ENCODE measurements around the gene CCDC148.
A peak's percentile ranks its signal among the peaks of the same experiment; 100 is the strongest.

CCDC148 gene

DNA sequence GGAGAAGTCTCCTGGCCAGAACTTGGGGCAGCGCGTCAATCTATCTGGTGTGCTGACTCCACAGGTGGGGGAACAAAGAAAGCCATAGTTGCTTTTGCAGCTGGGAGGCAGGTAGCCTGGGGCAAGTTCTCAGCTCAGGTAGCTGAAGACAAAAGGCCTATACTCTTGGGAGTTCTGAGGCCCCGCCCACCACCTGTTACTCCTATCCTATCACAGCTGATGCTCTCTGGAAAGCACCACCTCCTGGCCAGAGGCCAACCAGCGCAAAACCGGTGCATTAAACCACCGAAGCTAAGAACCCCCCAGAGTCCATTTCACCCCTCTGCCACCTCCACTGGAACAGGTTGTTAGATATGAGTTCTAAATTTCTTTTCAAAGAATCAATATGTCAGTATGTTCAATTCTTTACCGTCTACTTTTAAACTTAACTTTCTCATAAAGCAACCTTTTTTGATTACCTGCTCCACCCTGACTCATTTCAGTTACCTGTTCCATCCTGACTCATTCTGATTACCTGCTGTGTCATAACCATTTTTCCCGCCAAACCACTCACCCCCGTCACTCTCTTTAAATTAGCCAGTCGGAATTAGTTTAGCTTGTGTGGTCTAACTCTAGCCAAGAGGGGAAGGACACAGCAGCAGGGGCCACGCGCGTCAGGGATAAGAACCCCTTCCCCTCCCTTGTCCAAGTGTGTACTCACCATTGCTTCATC lies 311.5 kb downstream of the CCDC148 start:
- no peak for DNase-seq

DNA sequence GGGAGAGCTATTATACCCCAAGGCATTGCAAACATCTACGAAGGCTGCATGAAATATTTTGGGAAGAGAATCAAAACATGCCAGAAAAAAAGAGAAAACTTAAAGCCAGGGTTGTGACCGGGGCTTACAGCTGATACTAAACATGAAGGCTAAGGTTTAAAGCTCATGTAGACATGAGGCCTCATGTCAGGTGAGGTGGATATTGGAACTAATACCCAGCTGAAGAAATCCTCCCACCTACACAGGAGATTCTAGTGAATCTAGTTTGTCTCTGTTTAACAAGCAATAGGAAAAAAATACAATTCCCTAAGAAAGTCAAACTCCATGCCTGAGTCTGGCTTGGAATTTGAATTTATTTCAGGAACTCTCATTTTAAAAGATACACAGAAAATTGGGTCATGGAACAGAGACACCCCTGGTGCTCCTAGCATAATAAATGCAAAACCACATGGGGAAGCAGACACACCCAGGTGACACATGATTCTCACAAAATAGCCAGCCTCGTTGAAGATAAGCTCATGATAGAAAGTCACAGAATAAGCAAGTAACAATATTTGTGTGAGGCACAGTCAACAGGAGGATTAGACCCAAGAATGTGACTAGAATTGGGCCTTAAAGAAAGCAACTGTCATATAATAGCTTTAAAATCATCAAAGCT lies 312.7 kb downstream of the CCDC148 start:
- no peak for DNase-seq

DNA sequence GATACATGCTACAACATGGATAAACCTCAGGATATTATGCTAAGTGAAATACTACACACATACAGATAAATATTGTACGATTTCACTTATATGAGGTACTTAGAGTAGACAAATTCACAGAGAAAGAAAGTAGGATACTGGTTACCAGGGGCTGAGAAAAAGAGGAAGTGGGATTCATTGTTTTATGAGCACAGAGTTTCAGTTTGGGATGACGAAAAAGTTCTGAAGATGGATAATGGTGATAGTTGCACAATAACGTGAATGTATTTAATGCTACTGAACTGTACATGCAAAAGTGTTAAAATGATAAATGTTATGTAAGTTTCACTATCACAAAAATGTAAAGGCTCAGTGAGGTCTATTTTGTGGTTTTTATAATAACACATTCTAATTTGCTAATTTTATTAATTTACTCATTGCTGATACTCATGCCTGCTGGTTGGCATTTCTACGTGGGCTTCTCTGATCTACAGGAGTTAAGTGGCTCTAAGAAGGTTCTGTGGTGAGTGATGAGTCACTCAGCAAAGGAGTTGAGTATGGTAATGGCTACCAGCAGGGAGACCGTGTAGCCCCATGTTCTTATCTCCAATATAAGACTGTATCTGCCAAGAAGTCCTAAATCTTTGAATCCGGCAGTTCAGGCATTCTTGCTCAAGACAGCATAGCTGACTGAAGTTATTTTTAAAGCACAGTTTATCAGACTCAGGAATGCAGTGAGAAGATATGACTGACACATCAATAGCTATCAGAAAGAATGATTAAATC lies 313.8 kb downstream of the CCDC148 start:
- peak; percentile 25 for DNase-seq

DNA sequence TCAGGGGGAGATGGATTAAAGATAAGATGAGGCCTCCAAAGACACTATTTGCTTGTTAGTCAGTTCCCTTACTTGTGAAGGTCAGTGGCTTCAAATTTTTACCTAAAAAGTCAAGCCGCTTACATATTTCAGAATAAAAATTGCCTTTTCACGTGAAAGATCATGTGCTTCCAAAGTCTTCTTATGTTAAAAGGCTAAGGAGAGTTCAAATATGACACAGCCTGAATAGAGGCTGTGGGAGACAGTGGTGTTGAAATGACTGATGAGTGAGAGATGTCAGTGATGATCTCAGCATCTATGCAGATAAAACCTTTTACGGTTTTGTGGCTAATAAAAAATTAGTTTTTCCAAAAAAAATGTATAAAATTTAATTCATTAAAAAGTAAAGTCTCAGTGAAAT lies 314.4 kb downstream of the CCDC148 start:
- DNase-seq = peak; percentile 6

DNA sequence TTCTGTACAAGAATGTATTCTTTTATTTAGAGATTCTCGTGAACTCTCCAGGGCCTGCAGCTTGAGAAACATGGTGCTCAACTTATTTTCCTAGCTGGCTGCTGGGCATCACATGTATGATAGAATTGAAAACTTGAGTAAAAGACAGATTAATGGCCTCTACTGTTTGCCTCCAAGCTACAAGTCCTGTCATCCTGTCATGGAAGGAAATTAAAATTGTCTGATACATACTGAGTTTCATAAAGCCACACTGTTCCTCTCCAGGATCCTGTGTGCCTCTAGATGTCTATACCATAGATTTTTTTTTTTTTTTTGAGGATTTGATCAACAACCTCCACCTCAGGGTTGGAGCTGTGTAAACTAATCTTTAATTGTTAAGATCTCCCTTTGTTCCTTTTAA lies 316.4 kb downstream of the CCDC148 start:
- no peak for DNase-seq

DNA sequence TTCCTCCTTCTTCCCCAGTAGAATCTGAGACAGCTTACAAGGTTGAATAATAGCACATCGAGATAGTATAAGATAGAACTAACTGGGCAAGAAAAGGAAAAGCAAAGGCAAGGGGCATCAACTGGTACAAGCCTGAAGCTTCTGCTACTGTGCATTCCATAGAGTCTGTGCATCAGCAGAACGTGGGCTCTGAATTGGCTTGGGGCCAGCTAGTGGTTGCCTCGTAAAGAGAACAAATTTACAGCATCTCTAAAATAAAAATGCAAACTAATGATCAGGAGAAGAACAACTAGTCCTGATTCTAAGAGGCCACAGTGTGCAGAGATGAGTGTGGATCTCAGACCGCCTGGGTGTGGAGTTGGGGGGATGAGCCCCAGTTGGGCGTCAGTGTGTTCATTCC lies 318.3 kb downstream of the CCDC148 start:
- no peak for DNase-seq

DNA sequence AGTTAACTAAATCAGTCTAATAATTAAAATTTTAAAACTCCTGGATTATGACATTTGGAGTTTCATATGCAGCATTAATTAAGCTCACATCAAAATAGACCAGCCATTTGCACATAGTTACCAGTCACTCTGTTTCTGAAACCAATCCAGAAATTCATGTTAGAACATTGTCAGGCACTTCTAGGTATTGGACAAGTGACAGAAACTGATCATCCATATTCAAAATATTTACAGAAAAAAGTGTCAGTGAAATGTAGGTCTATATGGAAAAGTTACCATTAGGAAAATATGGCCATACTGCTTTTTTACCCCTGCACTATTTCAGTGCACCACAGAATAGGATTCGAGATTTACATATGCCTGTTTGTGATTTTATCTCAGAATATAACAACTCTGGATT lies 321.5 kb downstream of the CCDC148 start:
- DNase-seq = no peak

DNA sequence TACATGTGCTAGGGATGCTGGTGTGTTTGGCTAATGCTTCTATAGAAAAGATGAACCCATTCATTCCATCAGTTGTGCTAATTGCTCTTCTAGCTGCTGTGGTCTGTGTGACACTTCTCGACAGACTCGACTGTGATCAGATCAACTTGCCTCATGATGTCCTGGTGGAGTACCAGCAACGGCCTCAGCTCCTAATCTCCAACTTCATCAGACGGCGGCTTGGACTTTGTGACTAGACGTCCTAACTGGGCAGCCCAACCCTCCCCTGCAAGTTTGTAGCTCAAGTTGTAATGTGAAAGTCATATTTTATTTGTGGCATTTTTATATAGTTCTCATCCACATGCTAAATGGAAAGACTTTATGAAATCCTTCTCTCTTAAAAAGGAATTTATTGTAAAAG lies 321.9 kb downstream of the CCDC148 start:
- DNase-seq = no peak

DNA sequence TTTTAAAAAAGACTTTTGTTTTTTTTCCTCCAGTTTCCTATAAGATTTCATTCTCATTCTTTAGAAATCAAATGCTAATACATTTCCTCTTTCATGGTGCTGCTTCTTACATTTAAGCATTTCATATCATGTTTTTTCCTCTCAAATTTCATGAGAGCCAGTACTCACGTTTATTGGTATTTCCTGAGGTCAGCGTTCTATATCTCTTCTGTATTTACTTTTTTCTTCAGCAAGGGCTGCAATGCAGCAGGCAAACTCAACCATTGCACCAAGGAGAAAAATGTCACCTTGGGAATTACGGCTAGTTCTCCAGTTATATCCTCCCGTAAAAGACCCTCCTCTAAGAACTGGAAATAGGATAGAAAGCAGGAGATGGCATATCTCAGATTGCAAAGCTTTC lies 322.5 kb downstream of the CCDC148 start:
- DNase-seq = no peak

DNA sequence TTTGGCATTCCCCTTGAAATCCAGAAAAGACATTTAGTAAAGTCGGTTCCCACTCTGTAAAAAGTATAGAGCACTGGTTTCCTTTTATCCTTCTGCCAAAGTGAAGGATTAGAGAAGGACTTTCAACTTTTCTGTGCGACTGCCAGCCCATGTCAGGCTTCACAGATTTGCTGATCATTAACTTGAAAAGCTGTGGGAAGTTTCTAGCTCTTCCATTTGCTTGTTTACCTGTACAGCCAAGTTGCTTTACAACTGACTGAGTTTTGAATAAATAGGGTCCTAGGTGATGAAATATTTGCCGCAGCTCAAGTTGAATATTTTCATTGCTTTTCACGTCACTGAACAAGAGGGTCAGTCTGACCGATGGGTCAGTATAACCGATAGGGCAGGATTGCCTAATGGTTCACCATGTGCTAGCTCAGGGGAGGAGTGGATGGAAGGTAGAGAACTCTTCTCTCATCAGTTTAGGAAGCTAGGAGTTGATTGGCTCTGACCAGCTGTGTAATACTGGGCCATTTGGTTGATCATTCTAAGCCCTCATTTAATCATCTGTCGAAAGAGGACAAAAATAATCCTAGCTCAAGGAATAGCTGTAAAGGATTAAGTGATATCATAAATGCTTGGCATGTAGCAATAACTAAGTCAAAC lies 324.5 kb downstream of the CCDC148 start:
- no peak for DNase-seq

DNA sequence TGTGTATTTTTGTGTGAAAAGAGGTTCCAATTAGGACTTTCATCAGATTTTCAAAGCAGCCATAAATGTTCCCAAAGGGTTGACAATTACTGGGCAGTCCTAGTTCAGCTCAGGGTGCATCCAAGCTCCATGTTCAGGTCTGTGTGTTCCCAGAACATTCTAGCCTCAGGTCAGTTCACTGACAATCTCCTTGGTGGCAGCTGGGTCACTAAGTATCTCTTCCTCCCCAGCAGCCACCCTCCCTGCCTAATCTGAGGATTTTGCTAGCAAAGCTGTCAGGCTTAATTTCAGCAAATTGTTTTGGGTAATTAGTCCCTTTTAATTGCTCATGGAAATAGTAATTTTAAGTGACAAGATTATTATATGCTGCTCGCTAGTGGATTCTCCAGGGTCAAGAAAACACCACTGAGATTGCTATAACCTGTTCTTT lies 325.1 kb downstream of the CCDC148 start:
- DNase-seq = no peak

DNA sequence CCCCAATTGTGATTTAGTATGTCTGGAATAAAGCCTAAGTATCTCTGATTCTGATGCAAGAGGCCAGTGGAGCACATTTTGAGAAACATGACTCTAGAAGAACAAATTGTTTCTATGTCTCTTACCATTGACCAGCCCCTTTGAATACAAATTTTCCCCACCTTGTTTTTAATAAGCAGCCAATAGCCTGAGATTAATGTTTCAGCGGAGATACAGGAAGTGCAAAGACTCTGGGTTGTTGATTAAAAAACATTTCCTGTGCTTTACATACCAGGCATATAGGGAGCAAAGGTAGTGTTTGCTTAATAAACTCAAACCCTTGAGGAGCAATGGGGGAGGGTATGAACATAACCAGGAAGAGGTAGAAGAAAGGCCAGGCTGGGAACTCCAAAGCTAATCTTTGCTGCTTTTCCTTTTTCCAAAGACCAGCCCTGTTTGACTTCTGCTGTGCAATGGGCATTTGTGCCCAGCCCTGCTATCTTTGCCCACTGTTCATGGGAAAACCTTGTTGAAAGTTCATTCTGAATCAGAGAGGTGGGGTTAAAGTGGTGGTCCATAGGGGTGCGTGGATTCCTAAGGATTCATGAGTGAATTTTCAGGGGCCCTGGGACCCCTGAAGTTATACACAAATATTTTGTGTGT lies 325.6 kb downstream of the CCDC148 start:
- no peak for DNase-seq

DNA sequence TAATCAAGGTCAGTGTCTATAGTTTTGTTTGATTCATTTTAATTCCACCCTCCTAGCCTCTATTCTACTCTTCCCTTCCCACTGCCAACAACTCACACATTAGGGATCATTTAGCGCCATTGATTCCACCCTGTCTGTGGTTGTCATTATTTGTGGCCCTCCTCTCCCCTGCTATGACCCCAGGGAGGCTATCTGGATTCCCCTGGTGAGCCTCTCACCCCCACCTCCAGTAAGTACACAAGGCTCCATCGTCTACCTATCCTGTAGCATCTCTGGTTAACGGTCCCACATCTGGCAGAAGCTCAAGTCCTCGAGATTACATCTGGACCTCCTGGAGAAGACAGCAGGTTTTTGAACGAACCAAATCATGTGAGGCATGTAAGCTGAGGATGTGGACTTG lies 327.5 kb downstream of the CCDC148 start:
- no peak for DNase-seq

DNA sequence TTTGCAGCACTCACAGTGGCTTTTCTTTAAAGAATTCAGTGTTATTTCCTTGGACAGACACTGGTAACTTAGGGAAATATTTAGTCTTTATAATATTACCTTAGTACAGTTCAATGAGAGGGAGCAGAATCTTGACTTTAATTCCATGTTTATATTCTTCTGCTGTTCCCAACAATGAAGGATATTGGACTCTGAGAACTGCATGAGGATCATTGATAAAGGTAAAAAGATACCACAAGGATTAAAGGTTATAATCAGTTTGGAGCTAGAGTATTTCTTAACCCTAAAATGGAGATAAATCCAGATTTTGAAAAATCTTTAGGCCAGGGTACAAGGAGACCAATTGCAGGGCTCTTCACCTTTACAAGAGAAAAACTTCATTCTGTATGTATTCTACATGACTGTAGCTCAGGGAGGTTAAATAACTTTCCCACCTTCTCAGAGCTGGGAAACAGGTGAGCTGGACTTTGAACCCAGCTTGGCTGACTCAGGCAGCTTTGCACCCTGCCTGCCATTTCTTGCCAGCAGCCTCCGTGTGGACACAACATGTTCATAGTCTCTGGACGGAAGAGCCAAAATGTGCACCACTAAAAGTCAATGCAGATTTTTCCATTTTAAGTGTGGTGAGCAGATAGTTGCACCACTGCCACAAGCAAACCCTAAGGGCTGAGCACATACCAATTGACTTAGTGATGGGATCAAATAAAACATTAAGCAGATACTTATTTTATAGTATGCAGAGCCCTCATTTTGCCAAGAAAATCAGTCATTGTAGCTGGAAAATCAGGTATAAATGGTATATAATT lies 328.2 kb downstream of the CCDC148 start:
- DNase-seq = no peak

DNA sequence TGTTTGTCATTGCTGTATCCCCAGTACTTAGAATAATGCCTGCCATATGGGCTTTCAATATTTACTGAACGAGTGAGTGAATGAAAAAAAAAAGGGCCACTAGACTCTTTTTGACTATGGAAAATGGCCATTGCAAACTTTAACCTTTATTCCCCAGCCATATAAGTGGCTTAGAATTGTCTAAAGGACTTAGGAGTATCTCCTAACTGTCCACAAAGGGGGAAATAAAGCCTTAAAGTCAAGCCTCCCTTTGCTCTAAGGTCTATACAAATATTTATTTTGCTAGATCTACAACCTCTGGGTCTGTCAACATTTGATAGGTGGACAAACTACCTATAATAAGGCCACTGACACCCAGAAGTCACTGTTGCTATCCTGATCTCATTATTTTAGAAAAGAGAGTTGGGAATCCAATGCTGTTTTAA lies 329.2 kb downstream of the CCDC148 start:
- DNase-seq = no peak

DNA sequence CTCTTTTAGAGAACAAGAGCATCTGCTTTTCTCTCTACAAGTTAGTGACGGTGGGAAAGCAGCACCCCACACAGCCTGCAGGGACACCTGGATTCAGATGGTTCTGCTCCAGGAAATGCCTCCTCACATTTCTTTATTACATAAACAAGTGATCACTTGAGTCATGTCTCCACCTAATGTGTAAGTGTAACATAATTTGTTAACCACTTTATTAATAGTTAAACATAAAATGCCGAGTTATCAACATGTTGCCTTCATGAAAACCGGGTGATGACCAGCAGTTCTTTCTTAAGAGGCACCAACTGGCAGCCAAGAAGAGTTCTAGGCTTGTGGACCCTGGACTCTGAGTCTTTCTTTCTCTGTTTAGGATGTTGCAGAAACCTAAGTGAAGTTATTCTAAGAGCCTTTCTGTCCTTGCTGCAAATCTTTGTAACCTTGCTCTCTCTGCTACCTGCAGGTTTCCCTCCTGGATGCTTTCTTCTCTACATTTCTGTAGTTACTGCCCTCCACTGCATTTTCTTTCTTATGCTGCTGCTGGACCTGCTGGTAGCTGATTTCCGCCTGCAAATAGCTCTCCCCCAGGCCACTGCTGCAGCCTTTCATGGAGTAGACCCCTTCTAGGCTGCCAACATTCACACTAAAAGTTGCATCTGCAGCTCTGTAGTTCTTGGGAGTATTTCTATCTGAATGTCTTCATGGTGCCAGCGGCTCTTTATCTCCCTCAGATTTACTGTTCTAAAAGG lies 330.6 kb downstream of the CCDC148 start:
- DNase-seq = no peak

DNA sequence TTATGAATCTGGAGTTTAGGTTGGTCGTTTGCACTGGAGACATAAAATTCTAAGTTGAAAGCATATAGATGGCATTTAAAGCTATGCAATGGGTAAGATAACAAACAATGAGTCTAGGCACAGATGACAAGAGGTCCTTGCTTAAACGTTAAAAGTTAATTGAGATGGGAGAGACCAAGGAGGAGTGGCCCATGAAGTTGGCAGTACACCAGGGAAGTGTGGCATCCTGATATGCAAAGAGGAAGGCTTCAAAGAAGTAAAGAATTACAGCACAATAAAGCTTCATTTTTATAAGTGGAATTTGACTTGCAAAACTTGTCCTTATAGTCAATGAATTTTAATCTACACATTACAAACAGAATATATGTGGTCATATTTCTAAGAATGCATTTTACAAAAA lies 331.7 kb downstream of the CCDC148 start:
- DNase-seq = no peak
